Superior temporal gyrus (tissue), 1 donor: ENCODE data around the gene LRRC56.

Experiments
- DNase-seq: peaks from one replicate; pipeline ENCODE4 v3.0.0-alpha.2; 2016; ENCODE audit errors: extremely low spot score

LRRC56 gene

DNA sequence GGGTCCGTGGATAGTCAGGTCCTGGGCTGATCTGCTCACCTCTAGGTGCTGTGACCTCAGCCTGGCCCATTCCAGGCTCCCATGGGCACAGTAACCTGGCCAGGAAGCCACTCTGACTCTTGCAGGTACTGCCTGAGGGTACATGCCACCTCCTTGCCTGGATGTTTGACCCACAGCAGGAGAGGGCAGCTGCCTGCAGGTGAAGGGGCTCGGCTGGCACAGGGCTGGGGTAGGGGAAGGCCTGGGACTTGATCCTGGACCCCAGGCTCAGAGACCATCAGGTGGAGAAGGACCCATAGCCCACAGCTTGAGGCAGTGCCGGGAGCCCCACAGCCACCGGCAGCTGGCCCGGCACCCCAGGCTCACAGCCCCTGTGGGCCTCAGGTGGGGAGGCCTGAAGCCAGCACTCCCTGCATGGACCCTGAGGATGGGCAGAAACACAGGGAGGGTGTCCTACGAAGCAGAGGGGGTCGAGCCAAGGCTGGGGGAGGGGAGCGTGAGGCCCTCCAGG lies 2.7 kb downstream of the LRRC56 start:
- no peak for DNase-seq

DNA sequence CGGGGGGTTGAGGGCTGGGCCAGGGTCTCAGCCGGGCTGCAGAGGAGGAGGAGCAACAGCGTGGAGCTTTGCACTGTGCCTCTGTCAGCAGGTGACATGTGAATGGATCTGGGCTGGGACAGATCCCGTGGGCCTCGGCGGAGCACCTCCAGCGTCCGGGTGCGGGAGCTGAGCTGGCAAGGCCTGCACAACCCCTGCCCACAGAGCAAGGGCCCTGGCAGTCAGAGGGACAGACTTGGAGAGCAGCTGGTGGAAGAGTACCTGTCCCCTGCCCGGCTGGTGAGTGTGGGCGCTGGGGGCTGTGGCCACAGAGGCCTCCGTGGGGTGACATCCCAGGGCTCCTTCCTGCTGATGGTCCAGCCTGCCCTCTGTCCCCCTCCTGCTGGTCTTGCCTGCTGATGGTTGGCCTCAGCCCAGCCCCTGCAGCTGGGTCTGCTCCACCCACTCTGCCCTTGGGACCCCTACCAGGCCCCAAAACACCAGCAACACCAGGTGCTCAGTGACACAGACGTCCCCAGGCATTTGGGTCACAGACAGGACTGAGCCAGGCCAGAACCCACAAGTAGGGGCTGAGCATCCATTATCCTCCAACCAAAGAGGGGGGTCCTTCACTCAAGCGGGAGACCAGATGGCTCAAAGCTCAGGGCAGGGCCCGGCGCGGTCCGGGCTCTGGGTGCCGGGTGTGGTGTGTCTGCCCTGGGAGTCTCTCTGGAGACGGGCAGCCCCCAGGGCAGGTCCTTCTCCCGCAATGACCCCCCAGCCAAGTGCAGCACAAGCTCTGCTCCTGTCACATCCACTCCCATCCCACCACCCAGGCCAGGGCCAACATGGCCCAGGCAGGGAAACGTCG lies 3.5 kb downstream of the LRRC56 start:
- no peak for DNase-seq

DNA sequence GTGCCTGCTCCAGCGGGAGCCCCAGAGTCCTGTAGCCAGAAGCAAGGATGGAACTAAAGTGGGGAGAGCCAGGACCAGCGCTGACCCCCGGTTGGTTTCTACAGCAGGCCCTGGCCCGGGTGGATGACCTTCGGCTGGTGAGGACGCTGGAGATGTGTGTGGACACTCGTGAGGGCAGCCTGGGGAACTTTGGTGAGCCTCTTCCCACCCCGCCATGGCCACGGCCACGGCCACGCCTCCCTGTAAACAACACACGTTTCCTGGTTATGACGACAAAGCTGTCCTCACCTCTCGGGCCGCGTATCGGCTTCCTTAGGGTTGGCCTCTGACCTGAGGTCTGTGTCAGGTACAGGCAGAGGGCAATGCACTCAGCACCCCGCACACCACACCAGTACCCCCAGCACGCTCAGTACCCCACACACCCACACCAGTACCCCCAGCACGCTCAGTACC lies 4.1 kb downstream of the LRRC56 start:
- DNase-seq, result no peak

DNA sequence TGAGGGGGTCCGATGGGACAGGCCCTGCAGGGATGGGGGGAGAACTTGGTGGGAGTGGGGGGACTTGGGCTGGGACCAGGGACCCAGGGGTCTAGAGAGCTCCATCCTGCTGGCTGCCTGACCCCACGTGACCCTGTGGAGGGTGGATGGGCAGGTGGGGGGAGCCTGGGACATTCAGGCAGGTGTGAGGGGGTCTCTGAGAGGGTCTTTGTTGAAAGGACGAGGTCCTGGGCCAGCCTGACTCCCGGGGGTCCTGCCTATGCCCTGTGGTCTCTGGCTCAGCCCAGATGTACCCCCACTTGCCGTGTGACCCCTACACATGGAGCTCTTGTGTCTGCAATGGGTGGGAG lies 7.5 kb downstream of the LRRC56 start:
- no peak for DNase-seq

DNA sequence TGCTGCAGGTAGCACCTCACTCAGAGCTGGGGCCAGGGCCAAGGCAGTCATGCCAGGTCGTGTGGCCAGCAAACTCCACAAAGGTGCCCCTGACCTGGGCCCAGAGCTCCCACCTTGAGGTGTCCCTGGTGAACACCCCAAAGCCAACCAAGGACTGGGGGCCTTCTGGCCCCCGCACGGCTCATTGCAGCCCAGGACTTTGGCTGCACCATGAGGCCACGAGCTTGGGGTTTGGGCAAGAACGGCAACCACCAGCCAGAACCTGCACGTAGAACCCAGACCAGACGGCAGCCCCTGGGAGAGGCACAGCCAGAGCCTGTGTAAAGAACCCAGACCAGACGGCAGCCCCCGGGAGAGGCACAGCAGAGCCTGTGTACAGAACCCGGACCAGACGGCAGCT lies 7.8 kb downstream of the LRRC56 start:
- DNase-seq, result no peak

DNA sequence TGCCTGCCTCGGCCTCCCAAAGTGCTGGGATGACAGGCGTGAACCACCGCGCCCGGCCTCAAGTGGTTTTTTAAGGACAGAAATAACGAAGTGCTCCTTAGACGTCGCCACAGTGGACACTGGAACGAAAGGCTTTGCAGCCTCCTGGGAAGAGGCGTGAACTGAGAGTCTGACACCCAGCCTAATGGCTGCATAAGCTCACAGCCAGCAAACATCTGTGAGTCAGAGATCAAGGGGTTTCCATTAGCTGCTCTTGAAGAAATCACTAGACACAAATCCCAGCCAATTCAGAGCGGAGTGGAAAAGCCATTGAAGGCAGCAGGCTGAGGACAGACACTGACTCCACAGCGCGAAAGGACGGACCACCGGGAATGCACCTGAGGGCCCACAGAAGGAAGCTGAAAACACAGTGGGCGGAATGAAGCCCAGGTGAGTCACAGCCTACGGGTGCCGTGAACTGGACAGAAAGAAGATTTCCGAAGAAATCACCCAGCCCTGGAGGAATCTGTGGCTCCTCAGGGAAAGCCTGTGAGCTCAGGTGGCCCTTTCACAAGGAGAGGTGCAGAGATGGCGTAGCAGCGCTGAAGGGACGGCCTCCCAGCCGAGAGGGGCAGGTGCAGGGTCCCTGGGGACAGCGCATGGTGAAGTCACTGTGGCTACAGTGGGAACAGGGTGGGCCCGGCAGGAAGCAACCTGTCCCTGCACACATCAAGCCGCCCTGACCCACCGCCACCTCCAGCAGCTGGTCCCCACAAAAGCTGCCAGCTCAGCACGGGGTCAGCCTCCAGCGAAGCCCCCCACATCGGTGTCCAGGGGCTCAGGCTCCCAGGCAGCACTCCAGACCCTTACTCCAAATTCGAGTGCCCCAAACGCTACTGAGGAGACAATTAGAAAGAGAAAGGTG lies 11.6 kb downstream of the LRRC56 start:
- DNase-seq, result no peak

DNA sequence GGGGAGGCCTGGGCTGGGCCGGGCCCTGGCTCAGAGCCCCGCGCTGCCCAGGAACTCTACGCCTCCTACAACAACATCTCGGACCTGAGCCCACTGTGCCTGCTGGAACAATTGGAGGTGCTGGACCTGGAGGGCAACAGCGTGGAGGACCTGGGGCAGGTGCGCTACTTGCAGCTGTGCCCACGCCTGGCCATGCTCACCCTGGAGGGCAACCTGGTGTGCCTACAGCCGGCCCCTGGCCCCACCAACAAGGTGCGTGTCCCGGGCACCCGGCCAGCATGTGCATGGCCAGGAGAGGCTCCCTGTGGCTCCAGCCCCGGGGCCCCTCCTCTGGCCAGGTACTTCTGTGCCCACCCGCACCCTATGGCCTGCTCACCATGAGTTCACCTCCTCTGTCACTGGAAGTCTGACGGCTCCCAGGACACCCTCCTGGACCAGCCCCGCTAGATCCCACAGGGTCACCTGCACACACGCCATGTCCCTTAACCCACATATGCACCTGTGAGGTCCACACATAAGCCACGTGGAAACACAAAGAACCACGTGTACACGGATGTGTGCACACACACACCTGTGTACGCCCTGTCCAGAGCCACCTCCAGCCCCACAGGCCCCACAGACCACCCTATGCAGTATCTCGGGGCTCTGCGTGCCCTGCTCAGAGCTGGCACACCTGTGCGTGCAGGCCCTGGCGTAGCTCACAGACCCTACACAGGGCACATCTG lies 12.9 kb downstream of the LRRC56 start:
- no peak for DNase-seq

DNA sequence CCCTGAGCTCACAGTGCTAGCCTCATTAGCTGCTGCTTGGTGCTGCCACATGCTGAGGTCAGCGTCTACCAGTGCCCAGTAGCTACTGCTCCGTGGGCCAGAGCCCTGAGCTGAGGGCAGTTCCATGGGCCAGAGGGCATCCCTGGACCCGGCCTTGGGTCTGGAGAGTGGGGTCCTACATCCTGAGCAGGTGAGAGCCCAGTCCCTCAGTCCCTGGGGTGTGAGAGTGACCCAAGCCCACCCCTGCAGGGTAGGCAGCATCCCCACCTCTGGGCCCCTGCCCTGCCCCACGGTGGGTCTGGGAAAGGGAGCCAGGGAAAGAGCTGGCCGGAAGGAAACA lies 13.4 kb downstream of the LRRC56 start:
- DNase-seq, result no peak

DNA sequence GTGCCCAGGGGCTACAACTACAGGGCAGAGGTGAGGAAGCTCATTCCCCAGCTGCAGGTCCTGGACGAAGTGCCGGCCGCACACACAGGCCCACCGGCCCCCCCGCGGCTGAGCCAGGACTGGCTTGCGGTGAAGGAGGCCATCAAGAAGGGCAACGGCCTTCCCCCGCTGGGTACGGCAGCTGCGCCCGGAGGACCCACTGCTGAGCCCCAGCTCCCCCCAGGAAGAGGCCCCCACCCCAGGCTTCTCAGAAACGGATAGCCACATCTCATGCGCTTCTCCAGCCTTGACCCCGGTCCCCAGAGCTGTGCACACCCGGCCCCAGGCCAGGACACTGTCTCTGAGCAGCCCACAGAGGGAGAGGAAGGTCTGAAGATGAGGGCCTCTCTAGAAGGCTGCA lies 13.8 kb downstream of the LRRC56 start:
- no peak for DNase-seq

DNA sequence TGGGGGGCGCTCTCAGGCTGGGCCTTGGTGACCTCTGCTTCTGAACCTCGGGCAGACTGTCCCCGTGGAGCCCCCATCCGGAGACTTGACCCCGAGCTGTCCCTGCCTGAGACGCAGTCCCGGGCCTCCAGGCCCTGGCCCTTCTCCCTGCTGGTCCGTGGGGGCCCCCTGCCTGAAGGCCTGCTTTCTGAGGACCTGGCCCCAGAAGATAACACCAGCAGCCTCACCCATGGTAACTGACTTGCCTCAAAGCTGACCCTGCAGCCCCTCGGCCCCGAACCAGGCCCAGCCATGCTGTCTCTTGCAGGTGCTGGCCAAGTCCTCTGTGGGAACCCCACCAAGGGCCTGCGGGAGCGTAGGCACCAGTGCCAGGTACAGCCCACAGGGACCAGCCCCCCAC lies 14.3 kb downstream of the LRRC56 start:
- no peak for DNase-seq

DNA sequence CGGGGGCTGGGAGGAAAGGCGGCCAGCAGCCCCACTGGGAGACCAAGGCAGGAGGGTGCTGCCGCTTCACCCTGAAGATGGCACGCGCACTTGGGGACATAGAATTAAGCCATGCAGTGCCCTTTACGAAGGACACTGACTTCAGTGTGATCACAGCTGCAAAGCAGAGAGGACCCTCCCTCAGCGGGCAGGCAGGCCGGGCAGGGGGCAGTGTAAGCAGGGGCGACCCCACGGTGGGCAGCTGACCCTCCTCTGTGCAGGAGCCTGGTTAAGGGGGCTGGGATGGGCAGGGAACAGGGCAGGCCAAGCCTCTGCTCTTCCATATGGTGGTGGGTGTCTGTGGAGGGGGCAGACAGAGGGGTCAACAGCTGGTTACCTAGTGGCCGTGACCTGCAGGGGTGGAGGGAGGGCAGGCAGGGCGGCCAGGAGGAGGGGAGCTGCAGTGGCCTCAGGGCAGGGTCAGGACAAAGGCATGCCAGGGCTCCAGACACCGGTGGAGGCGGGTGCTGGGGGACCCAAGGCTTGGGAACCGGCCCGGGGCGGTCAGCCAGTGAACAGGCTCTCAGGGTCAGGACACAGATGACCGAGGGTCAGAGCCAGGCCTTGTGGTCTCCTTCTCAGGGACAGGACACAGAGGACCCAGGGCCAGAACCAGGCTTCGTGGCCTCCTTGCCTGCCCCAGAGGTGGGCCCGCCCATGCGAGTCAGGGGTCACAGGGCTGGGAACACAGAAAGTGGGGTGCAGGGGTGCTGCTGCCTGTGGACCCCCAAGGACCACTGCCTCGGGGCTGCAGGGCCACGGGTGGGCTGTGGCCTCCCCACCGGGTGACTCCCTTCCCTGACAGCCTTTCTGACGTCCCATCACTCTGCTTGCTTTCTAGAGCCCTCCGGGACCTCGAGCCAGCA lies 16.0 kb downstream of the LRRC56 start:
- no peak for DNase-seq

DNA sequence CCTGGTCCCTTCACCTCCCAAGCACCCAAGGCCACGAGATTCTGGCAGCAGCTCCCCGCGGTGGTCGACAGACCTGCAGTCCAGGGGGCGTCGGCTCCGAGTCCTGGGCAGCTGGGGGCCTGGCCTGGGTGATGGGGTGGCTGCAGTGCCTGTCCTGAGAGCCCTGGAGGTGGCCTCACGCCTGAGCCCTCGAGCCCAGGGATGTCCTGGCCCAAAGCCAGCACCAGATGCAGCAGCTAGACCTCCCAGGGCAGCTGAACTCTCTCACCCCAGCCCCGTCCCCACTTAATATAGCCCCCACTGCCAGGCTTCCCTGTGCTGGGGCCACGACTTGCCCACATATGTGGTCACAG lies 16.6 kb downstream of the LRRC56 start:
- DNase-seq, result no peak

DNA sequence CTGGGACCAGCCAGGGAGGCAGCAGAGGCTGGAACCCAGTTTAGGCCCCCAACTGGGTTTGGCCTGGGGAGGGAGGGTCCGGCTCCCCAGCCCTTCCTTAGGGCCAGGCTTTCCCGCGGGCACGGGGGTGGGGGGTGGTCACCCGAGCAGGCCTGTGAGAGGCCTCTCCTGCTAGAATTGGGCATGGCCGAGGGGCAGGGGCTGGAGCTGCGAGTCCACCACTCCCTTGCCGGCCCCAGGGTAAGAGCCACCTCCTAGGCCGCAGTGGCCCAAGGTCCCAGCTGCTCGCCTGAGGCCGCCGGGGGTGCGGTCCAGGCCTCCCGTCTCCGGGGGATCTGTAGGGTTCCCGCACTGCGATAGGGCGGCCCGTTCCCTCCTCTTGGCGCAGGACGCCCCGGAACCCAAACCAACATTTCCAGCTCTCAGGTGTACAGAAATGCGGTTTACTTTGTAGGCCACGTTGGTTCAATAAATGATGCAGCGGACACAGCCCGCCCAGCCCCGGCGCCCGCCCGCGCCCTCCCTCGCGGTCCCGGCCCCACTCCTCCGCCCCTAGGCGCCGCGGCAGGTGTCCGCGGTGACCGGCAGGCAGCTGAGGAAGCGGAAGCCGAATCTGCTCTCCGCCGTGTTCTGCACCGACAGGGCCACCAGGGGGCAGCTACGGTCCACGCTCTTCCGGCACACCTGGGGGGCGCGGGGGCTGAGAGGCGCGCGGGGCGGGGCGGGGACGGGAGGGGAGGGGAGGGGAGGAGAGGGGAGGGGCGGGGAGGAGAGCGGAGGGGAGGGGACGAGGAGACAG lies 17.3 kb downstream of the LRRC56 start:
- peak; percentile 30 for DNase-seq

DNA sequence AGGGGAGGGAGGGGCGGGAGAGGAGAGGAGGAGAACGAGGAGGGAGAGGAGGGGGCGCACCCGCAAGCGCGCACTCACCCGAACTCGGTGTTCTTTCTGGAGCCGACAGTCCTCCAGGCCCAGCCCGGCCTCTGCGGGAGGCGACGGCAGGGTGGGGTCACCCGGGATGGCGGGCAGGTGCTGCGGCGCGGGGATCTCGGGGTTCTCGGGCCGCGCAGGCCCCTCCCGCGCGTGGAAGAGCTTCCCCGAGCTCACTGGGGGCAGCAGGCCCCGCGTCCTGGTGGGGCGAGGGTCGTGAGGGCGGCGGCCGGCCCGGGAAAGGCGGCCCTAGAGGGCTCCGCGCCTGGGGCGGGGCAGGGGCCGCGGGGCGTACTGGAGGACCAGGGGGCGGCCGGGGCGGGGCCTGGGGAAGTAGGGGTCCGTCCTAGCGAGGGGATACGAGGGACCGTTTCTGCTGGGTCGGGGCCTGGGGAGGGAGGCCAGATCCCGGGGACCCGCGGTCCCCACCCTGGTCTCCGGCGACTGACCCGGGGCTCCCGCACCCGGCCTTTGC lies 18.0 kb downstream of the LRRC56 start:
- no peak for DNase-seq

DNA sequence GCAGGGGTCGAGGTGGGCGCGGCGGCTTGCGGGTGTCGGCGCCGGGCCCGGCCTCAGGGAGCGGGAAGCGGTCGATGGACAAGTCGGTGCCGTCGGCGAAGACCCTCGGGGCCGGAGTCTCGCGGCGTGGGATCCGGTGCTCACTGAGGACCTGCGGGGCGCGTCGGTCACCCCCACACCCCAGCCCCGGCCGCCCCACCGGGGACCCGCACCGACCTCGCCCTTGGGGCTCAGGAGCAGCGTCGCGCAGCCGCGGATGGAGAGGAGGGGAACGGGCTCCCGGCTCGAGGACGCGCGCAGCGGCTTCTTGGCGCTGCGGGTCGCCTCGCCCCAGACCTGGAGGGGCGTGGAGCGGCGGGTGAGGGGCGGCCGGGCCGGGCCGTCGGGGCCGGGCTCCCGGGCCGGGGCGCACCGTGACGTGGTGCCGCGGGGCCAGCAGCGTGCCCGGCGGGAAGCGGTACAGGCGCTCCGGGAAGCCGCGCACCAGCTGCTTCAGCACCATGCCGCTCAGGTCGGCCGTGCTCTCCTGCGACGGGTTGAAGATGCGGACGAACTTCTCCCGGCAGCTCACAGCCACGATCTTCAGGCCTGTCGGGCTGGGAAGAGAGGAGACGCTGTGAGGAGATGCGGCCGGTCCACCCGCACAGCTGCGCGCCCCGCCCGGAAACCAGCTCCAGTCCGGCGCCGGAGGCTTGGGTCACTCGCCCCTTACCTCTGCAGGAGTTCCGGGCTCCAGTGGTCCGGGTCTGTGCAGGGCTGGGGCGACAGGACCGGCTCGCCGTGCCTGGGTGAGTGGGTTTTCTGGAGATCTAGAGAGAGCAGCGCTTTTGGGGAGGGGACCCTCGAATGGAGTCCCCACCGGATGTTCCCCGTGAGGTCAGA lies 18.7 kb downstream of the LRRC56 start:
- no peak for DNase-seq

DNA sequence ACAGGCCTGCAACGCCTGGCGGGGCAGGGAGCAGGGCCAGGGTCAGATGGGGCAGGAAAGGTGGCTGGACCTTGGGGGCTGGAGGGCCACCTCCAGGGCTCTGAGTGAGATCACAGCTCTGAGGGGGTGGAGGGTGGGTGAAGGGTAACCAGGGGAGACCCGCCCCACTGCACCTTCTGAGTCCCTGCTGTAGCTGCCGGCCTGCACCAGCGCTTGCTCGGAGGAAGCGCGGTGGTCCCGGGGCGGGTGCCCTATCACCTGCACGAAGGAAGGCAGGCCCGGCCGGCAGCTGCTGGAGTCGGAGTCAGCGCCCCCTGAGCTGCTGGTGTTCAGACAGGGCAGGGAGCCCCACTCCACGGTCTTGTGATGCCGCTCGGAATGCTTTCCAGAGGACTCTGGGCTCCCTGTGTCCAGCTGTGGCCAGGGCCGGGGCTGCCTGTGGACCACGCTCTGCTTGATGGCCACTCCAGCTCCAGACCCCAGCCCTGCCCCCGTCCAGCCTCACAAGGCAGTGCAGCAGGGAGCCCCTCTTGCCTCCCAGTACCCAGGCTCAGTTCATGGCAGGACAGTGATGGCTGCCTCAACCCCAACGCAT lies 19.4 kb downstream of the LRRC56 start:
- DNase-seq, result no peak

DNA sequence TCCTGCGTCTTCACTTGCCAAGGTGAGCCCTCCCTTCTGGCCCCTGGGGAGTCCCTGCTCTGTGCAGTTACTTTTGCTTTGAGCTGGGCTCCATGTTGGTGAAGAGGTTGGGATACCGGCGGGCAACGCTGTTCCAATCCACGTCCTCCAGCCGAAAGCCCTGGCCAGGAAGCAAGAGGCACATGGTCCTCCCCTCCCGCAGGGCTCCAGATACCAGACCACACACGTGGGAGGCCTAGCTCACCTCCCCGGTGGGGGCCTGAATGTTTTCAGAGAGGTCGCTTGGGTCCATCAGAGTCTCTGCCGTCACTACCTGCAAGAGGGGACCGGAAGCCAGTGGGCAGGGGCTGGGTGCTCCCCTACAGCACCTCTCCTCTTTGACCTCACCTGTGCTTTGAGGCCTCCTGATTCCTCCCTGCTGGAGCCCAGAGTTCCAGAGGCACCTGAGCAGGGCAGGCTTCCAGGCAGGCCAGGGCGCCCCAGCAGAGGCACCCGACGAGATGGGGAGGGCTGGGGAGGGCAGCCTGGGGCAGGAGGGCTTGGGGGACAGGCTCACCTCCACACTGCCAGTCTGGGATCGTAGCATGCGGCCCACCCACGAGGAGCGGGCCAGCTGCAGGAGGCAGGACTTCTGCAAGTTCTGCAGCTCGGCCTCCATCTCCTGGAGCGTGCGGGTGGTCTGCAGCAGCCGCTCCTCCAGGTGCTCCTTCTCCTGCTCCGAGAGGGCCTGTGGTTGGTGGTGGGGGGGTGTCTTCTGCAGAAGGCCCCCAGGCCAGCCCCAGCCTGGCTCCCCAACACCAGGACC lies 20.2 kb downstream of the LRRC56 start:
- no peak for DNase-seq

DNA sequence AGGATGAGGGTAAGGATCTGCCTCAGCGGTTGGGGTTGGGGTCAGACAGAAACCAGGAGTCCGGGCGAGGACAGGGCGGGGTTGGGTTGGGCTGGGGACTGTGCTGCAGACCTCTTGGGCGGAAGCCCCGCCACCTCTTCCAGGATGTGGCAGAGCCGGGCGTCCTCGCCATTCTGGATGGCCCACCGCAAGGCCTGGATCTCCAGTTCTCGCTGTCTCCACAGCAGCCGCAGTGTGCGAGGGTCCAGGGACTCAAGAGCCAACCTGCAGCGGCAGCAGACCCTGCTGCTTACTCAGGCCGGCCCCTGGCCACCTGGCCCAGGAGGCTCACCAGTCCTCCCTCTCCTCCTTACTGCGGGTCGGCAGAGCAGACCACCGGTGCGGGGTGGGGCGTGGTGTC lies 21.2 kb downstream of the LRRC56 start:
- DNase-seq, result no peak
